SU-DHL-6 (cell line): ENCODE data around the gene EYS.

Experiments
- H2AFZ ChIP-seq: fragments of 200-600 bp; sonication (generic); 2 replicates; pipeline ENCODE4 v1.6.1; 2014; ENCODE audit warnings: low read depth, mild to moderate bottlenecking, moderate library complexity, mixed read lengths, antibody characterized with exemption, low read length; ENCODE audit not compliant: severe bottlenecking
- H3F3A ChIP-seq: fragments of 200-600 bp; shearing (Covaris generic); 2 replicates; pipeline ENCODE4 v1.6.0; 2016; ENCODE audit warnings: antibody characterized with exemption, mild to moderate bottlenecking; ENCODE audit not compliant: insufficient read depth
- H3K27ac ChIP-seq: fragments of 200-600 bp; sonication (generic); 2 replicates; pipeline ENCODE4 v1.5.1; 2016; ENCODE audit warnings: low read depth, mild to moderate bottlenecking, low read length, moderate library complexity, mixed read lengths
- H3K27me3 ChIP-seq: fragments of 200-600 bp; sonication (generic), shearing (Covaris generic); 2 replicates; pipeline ENCODE4 v1.6.0; 2014; ENCODE audit warnings: mild to moderate bottlenecking, low read length
- H3K36me3 ChIP-seq: fragments of 200-600 bp; sonication (generic); 2 replicates; pipeline ENCODE4 v1.6.1; 2014; ENCODE audit warnings: mild to moderate bottlenecking, low read length, mixed read lengths
- H3K4me2 ChIP-seq: fragments of 300-600, 200-600 bp; shearing (Covaris generic), sonication (generic); 2 replicates; pipeline ENCODE4 v1.6.0; 2014; ENCODE audit warnings: low read length, low read depth, mild to moderate bottlenecking; ENCODE audit not compliant: poor library complexity, severe bottlenecking
- H3K4me3 ChIP-seq: fragments of 200-600 bp; sonication (generic); 2 replicates; pipeline ENCODE4 v1.5.1; 2014; ENCODE audit warnings: antibody characterized with exemption, low read length, mild to moderate bottlenecking, mixed read lengths; ENCODE audit not compliant: insufficient read depth, poor library complexity, severe bottlenecking
- H3K79me2 ChIP-seq: fragments of 200-600 bp; sonication (generic); 2 replicates; pipeline ENCODE4 v1.6.1; 2014; ENCODE audit warnings: mild to moderate bottlenecking, low read length, moderate library complexity; ENCODE audit not compliant: insufficient read depth
- H3K9ac ChIP-seq: fragments of 200-600 bp; sonication (generic); 2 replicates; pipeline ENCODE4 v1.7.0; 2014; ENCODE audit warnings: mild to moderate bottlenecking, low read length
- H3K9me2 ChIP-seq: fragments of 200-600 bp; sonication (generic); replicated peaks from 2 replicates; pipeline ENCODE4 v1.6.1; 2014; ENCODE audit warnings: low read length; ENCODE audit not compliant: insufficient read depth
- H3K9me3 ChIP-seq: fragments of 200-600 bp; sonication (generic); 2 replicates; pipeline ENCODE4 v1.6.1; 2014; ENCODE audit warnings: low read length, mixed read lengths; ENCODE audit not compliant: insufficient read depth
- H4K20me1 ChIP-seq: fragments of 200-600 bp; sonication (generic); 2 replicates; pipeline ENCODE4 v1.6.1; 2014; ENCODE audit warnings: low read depth, mild to moderate bottlenecking, antibody characterized with exemption, low read length, moderate library complexity, mixed read lengths
- EZH2phosphoT487 ChIP-seq: fragments of 200-600 bp; sonication (generic), shearing (Covaris generic); conservative IDR thresholded peaks from 2 replicates; pipeline ENCODE4 v1.6.1; 2018; ENCODE audit warnings: mild to moderate bottlenecking, antibody characterized with exemption, low read length, moderate library complexity, mixed read lengths
- TF ChIP-seq, protein P1 (sequence below): fragments of 200-600 bp; sonication (generic); IDR thresholded peaks from one replicate; pipeline ENCODE4 v1.5.1; 2017; ENCODE audit warnings: antibody characterized with exemption, mild to moderate bottlenecking, low read length, moderate library complexity; ENCODE audit not compliant: insufficient read depth, poor library complexity, severe bottlenecking

The EYS gene

DNA sequence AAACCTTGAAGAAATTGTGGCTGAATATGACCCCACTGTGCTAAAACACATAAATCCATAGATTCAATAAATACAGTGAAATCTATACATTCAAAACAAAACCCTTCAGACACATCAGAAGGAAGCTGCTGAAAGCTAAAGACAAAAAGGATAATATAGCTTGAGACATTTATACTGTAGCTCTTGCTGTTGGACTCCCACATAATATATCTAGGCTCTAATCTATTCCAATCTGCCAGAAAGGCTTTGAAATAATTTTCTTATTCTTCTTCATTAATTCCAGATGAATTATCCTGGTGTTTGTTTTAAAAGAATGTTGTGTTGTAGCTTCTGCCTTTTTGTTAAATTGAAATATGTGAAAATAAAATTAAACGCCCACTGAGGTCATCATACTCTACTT lies 454.0 kb downstream of the EYS start:
- Histone ChIP-seq H3K4me2 (no peak overlapping the region), H3K79me2 (no peaks in the 10 kb centered on the region), H3K27me3 (no peaks in the 10 kb centered on the region), H3K4me3 (no peak overlapping the region), H4K20me1 (no peaks in the 10 kb centered on the region), H2AFZ (no peak overlapping the region), H3K27ac (no peak overlapping the region), H3K36me3 (no peaks in the 10 kb centered on the region), H3K9me2 (no peaks in the 10 kb centered on the region), H3F3A (no peaks in the 10 kb centered on the region), H3K9me3 (no peaks in the 10 kb centered on the region), H3K9ac (no peak overlapping the region)
- TF ChIP-seq EZH2phosphoT487, result no peak
- TF ChIP-seq, protein P1, sequence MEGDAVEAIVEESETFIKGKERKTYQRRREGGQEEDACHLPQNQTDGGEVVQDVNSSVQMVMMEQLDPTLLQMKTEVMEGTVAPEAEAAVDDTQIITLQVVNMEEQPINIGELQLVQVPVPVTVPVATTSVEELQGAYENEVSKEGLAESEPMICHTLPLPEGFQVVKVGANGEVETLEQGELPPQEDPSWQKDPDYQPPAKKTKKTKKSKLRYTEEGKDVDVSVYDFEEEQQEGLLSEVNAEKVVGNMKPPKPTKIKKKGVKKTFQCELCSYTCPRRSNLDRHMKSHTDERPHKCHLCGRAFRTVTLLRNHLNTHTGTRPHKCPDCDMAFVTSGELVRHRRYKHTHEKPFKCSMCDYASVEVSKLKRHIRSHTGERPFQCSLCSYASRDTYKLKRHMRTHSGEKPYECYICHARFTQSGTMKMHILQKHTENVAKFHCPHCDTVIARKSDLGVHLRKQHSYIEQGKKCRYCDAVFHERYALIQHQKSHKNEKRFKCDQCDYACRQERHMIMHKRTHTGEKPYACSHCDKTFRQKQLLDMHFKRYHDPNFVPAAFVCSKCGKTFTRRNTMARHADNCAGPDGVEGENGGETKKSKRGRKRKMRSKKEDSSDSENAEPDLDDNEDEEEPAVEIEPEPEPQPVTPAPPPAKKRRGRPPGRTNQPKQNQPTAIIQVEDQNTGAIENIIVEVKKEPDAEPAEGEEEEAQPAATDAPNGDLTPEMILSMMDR, result no peak

DNA sequence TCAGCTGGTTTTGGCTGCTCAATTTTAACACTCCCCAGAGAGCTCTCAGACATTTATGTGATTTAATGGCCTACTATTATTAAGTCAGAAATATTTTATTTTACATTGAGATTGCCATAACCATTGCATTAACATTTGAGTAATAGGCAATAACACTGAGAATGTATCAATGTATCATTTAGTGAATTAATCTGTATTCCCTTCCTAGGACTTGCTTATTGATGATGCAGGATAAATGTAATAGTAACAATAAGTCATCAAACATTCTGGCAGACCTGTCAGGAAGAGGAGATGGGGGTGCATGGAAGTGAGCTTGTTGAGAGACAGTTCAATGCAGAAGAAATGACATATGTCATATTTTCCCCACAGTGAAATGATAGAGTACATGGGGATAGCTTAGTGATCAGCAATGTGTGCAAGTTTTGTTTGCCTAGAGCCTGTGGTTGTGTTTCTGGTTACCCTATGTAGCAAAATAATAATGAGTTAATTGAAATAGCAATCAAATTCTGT lies 458.9 kb downstream of the EYS start:
- no peaks in the 10 kb centered on the region for H4K20me1 ChIP-seq
- no peak overlapping the region for H3K4me3 ChIP-seq
- no peaks in the 10 kb centered on the region for H3K27me3 ChIP-seq
- H3K9ac ChIP-seq, result no peak overlapping the region
- no peak overlapping the region for H3K4me2 ChIP-seq
- H3K79me2 ChIP-seq, result no peaks in the 10 kb centered on the region
- no peaks in the 10 kb centered on the region for H3F3A ChIP-seq
- TF ChIP-seq, protein P1, result no peak
- no peak for TF ChIP-seq EZH2phosphoT487
- H3K9me2 ChIP-seq, result no peaks in the 10 kb centered on the region
- no peaks in the 10 kb centered on the region for H3K9me3 ChIP-seq
- no peak overlapping the region for H3K27ac ChIP-seq
- no peaks in the 10 kb centered on the region for H3K36me3 ChIP-seq
- H2AFZ ChIP-seq, result no peak overlapping the region

DNA sequence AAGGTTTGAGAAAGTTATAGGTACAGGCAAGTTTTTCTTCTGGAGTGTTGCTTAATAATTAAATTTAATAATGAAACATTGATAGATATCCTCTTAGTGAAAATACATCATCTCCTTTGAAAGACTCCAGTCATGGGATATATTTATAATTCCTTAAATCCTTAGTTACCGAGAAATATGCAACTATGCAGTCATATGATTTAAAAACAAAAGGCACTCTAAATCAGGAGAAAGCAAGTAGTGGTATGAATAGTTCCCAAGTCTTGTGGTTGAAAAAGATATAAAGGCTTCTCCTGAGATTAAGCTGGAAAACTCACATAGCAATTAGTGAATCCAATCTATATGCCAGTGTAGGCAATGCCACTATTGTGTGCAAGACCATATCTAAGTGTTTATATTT lies 475.4 kb downstream of the EYS start:
- Histone ChIP-seq H3K9ac (no peak overlapping the region), H2AFZ (no peak overlapping the region), H3F3A (no peaks in the 10 kb centered on the region), H3K79me2 (no peaks in the 10 kb centered on the region), H3K4me3 (no peak overlapping the region), H3K9me2 (no peaks in the 10 kb centered on the region), H3K27me3 (no peaks in the 10 kb centered on the region), H3K9me3 (no peaks in the 10 kb centered on the region), H3K36me3 (no peaks in the 10 kb centered on the region), H3K27ac (no peak overlapping the region), H3K4me2 (no peak overlapping the region), H4K20me1 (no peaks in the 10 kb centered on the region)
- TF ChIP-seq, protein P1, result no peak
- TF ChIP-seq EZH2phosphoT487, result no peak
